Neutrophil (primary cell): Measurements from ENCODE around the gene ENG.
"Not testable (repeated sequence)": the region's sequence is repeated elsewhere in the genome, so short reads cannot be mapped to it uniquely, and the experiment has no call there.

Source experiments
- H3K27ac ChIP-seq: fragments of 200-600 bp; sonication (generic); 2 replicates; pipeline ENCODE4 v1.5.1; 2016; ENCODE audit warnings: mild to moderate bottlenecking, moderate library complexity
- H3K27me3 ChIP-seq: fragments of 200-600 bp; sonication (generic); 2 replicates; pipeline ENCODE4 v1.6.0; 2016; ENCODE audit warnings: mild to moderate bottlenecking
- H3K36me3 ChIP-seq: fragments of 200-600 bp; sonication (generic); 2 replicates; pipeline ENCODE4 v1.5.1; 2017
- H3K4me1 ChIP-seq, 2 experiments: fragments of 200-600 bp in 1 of 2; sonication (generic) in 1 of 2; 1 replicate in 1 of 2; 2 replicates in 1 of 2; pipeline versions ENCODE4 v1.5.1 to v1.6.1; 2013 to 2016; ENCODE audit warnings: low read depth in 1 of 2, low read length in 1 of 2, mild to moderate bottlenecking in 1 of 2, moderate library complexity in 1 of 2; ENCODE audit not compliant: control insufficient read depth in 1 of 2, insufficient read depth in 1 of 2
- H3K4me3 ChIP-seq, 2 experiments: fragments of 200-600 bp in 1 of 2; sonication (generic) in 1 of 2; 1 replicate in 1 of 2; 2 replicates in 1 of 2; pipeline ENCODE4 v1.5.1; 2013 to 2016; ENCODE audit warnings: low read depth in 1 of 2, low read length in 1 of 2, mild to moderate bottlenecking in 1 of 2, moderate library complexity in 1 of 2
- H3K9me3 ChIP-seq: fragments of 200-600 bp; sonication (generic); 2 replicates; pipeline ENCODE4 v1.5.1; 2016
- CTCF ChIP-seq: fragments of 200-600 bp; sonication (generic); IDR thresholded peaks from 2 replicates; pipeline ENCODE4 v1.5.1; 2016; ENCODE audit warnings: antibody characterized with exemption

ENG gene

GRCh38 chr9:127847833-127848755 is 6.4 kb downstream of the ENG start:
- Histone ChIP-seq H3K27ac (no peak overlapping the region), H3K4me1 (no peaks in the 10 kb centered on the region), H3K36me3 (no peaks in the 10 kb centered on the region), H3K27me3 (no peaks in the 10 kb centered on the region), H3K9me3 (no peaks in the 10 kb centered on the region), H3K4me3 (no peak overlapping the region)
- no peak for TF ChIP-seq CTCF

GRCh38 chr9:127847178-127847510 is 7.3 kb downstream of the ENG start:
- no peaks in the 10 kb centered on the region for H3K9me3 ChIP-seq
- TF ChIP-seq CTCF: no peak
- H3K36me3 ChIP-seq: no peaks in the 10 kb centered on the region
- no peak overlapping the region for H3K27ac ChIP-seq
- no peak overlapping the region for H3K4me3 ChIP-seq
- no peaks in the 10 kb centered on the region for H3K4me1 ChIP-seq
- H3K27me3 ChIP-seq: no peaks in the 10 kb centered on the region

GRCh38 chr9:127846443-127847177 is 7.8 kb downstream of the ENG start:
- H3K4me1 ChIP-seq: no peaks in the 10 kb centered on the region
- no peaks in the 10 kb centered on the region for H3K9me3 ChIP-seq
- no peak overlapping the region for H3K4me3 ChIP-seq
- H3K36me3 ChIP-seq: no peaks in the 10 kb centered on the region
- TF ChIP-seq CTCF: no peak
- no peaks in the 10 kb centered on the region for H3K27me3 ChIP-seq
- no peak overlapping the region for H3K27ac ChIP-seq

- not testable (repeated sequence) for H3K27ac ChIP-seq, H3K27me3 ChIP-seq, H3K36me3 ChIP-seq, H3K4me3 ChIP-seq, H3K9me3 ChIP-seq, H3K4me1 ChIP-seq
Observed at GRCh38 chr9:127845619-127846018, 8.8 kb downstream of the ENG start.

- Histone ChIP-seq H3K27ac (no peak overlapping the region), H3K9me3 (no peaks in the 10 kb centered on the region), H3K36me3 (no peaks in the 10 kb centered on the region), H3K27me3 (no peaks in the 10 kb centered on the region), H3K4me3 (no peak overlapping the region), H3K4me1 (no peaks in the 10 kb centered on the region)
- TF ChIP-seq CTCF: no peak
Observed at GRCh38 chr9:127844821-127845359, 9.6 kb downstream of the ENG start.
